HAP-1 (cell line): Measurements from ENCODE around the gene SINHCAF.
"Not testable (repeated sequence)": the region's sequence is repeated elsewhere in the genome, so short reads cannot be mapped to it uniquely, and the experiment has no call there.

ENCODE experiments used
- DNase-seq, 2 experiments: peaks; one replicate each; pipeline ENCODE4 v3.0.0-alpha.2; 2016 to 2020; ENCODE audit warnings: low spot score in 2 of 2
- H3K27me3 ChIP-seq: fragments of 250-450 bp; sonication (Bioruptor Pico); 2 replicates; pipeline ENCODE4 v1.5.1; 2020; ENCODE audit warnings: low read depth, mild to moderate bottlenecking, moderate library complexity
- H3K36me3 ChIP-seq: fragments of 250-450 bp; sonication (Bioruptor Pico); replicated peaks from 2 replicates; pipeline ENCODE4 v1.5.1; 2020; ENCODE audit warnings: mild to moderate bottlenecking
- H3K4me1 ChIP-seq: fragments of 250-450 bp; sonication (Bioruptor Pico); 2 replicates; pipeline ENCODE4 v1.5.1; 2020; ENCODE audit warnings: mild to moderate bottlenecking
- H3K4me3 ChIP-seq: fragments of 250-450 bp; sonication (Bioruptor Pico); 2 replicates; pipeline ENCODE4 v1.5.1; 2020; ENCODE audit warnings: mild to moderate bottlenecking, moderate library complexity
- H3K9me3 ChIP-seq: fragments of 250-450 bp; sonication (Bioruptor Pico); 2 replicates; pipeline ENCODE4 v1.5.1; 2020; ENCODE audit warnings: mild to moderate bottlenecking, moderate library complexity
- in situ Hi-C: fragments of 300-500 bp; cut with MboI; formaldehyde crosslinking; loops from 3 replicates; pipeline ENCODE4 v1.14.3; 2020; ENCODE audit warnings: low sequenced_read_pairs, inconsistent platforms, mixed read lengths

SINHCAF gene, protein sequence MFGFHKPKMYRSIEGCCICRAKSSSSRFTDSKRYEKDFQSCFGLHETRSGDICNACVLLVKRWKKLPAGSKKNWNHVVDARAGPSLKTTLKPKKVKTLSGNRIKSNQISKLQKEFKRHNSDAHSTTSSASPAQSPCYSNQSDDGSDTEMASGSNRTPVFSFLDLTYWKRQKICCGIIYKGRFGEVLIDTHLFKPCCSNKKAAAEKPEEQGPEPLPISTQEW

DNA sequence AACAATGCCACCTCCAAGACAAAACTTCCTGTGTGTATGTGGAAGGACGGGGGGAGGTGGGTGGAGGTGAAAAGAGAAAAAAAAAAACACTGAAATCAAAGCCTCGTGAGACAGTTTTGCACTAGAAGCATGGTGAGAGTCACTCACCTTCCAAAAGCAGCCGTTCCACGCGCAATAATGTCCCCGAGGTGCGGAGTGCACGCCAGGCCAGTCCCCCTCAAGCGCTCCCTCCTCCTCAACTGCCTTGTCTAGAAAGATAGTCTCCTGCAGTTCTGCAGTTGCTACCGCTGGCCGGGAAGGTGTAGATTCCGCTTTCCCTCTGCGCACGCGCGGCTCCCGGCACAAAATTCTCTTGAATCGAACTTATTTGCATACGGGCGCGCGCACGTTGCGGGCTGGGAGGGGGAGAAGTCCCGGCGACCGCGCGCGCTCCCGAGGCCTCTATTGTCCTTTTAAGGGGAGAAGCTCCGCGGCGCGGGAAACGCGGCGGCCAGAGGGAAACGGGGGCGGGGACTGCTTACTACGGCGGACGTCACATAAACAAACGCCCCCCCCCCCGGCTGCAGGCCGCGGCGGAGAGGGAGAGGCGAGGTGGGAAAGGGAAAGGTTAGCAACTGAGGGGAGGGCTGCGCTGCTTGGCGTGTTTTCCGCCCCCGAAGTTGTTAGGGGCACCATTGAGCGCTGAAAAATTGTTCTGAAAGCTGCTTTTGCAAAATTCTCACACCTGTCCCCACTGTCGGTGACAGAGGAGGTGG is at the start of gene SINHCAF:
TSS of gene SINHCAF (minus strand) at position 274 of the 755 bp plus-strand sequence. CDS start 27,946 bp downstream, outside the sequence.
- Histone ChIP-seq H3K27me3 (no peaks in the 10 kb centered on the region), H3K4me1 (peaks cover 27% of the 10 kb centered on the region), H3K4me3 (peak within 1 kb of the TSS; percentile 87), H3K36me3 (peaks cover 8% of the 10 kb centered on the region), H3K9me3 (no peaks in the 10 kb centered on the region)
- in situ Hi-C loops: no loop called here
- peak; percentile 98 to 100 for DNase-seq

DNA sequence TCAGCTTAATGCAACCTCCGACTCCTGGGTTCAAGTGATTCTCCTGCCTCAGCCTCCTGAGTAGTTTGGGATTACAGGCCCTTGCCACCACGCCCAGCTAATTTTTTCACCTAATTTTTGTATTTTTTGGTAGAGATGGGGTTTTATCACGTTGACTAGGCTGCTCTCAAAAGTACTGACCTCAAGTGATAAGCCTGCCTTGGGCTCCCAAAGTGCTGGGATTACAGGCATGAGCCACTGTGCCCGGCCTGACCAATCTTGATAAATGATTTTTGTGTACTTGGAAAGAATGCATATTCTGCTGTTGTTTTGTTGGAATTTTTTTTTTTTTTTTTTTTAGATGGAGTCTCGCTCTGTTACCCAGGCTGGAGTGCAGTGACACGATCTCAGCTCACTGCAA is 49.5 kb upstream of the SINHCAF start:
- H3K4me3 ChIP-seq, in situ Hi-C loops, H3K9me3 ChIP-seq, H3K36me3 ChIP-seq, H3K27me3 ChIP-seq, DNase-seq: not testable (repeated sequence)
- H3K4me1 ChIP-seq: peaks cover 17% of the 10 kb centered on the region

DNA sequence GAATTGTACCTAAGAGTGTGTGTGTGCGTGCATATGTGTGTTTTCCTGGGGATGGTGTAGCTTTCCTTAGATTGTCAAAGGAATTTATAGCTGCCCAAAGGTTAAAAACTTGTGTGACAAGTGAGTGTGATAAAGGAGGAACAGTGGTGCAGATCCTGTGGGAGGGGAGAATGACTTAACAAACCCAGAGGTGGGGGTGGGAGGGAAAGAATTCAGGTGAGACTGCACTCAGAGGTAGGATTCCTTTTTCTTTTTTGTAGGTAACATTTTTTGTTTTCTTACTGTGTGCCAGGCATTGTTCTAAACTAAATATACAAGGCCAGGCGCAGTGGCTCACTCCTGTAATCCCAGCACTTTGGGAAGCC is 45.3 kb upstream of the SINHCAF start:
- Histone ChIP-seq H3K4me1 (peaks cover 38% of the 10 kb centered on the region), H3K27me3 (no peaks in the 10 kb centered on the region), H3K9me3 (no peaks in the 10 kb centered on the region), H3K4me3 (no peak overlapping the region), H3K36me3 (no peaks in the 10 kb centered on the region)
- in situ Hi-C loops: no loop called here
- peak; percentile 22 to 38 for DNase-seq

DNA sequence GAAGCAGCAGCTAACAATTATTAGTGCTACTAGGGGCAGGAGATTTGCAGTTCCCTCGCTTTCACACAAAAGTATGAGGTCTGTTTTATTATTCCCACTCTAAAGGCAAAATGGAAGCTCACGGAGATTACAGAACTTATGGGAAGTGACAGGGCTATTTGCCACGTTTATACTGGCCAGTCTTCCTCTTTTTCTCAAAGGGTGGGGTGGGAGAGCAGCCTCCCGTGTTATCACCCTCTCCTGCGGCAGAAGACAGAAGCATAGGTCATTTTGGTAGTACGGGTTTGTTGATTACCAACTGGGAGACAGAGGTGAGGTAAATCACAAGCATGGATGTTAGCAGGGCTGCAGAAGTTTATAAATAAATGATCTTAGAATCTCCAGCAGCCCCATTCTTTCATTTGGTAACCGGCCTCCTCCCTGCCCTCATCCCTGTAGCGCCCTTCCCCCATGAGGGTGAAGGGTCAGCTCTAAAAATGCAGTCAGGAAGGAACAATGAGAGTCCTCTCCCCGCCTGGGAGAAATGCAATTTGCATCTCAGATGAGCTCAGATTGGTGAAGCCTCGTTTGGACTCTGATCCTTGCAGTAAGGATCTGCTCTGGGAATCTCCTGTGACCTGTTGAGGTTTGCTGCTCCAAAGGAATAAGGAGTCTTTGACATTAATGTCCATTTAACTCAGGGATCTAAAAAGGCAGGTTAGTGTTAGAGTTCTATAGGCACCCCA is 44.7 kb upstream of the SINHCAF start:
- Histone ChIP-seq H3K4me1 (peaks cover 38% of the 10 kb centered on the region), H3K36me3 (no peaks in the 10 kb centered on the region), H3K9me3 (no peaks in the 10 kb centered on the region), H3K4me3 (no peak overlapping the region), H3K27me3 (no peaks in the 10 kb centered on the region)
- in situ Hi-C loops: no loop called here
- peak; percentile 82 to 85 for DNase-seq

DNA sequence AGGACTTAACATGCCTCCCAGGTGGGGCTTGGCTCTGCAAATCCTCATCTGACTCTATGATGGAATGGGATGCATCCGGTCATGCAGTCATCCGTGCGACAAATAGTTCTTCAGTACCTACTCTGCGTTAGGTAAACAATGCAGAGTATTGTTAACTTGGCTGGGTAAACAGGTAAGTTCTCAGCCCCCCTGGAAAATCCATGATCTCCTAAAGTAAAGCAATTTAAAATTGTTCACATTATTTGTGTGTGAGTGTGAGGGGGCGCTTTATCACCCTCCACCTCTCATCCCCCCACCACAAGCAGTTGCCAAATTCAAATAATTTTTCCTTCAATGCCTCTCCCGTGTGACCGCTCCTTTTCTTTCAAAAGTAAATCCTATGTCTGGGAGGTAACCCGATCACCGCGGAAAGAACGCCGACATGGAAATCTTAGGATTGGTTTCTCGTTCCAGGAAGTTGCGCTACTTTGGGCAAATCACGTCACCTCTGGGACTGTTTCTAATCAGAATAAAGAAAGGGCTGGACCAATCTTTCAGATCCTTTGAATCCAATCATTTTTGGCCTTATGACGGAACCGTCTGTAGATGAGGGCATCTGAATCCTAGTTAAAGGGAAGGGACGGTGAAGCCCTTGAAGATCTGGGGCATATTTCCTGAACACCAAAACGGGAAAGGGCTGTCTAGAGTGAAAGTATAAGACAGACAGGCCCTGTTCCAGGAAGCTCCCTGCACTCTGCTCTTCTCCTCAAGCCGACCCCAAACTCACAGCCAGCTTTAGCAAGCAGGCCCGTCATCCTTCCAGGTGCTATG is 44.0 kb upstream of the SINHCAF start:
- DNase-seq: peak in 1 of 2 experiments; percentile 42

GRCh38 chr12:31368666-31369361 is 42.9 kb upstream of the SINHCAF start:
- no peaks in the 10 kb centered on the region for H3K36me3 ChIP-seq
- H3K4me3 ChIP-seq: no peak overlapping the region
- no peaks in the 10 kb centered on the region for H3K27me3 ChIP-seq
- DNase-seq: peak; percentile 58 to 60
- in situ Hi-C loops: no loop called here
- no peaks in the 10 kb centered on the region for H3K9me3 ChIP-seq
- H3K4me1 ChIP-seq: peaks cover 40% of the 10 kb centered on the region

More for the DNA sequence above, 44.0 kb upstream of the SINHCAF start:
- Histone ChIP-seq H3K4me1 (peaks cover 38% of the 10 kb centered on the region), H3K9me3 (no peaks in the 10 kb centered on the region), H3K36me3 (no peaks in the 10 kb centered on the region), H3K27me3 (no peaks in the 10 kb centered on the region), H3K4me3 (no peak overlapping the region)
- in situ Hi-C loops: no loop called here

DNA sequence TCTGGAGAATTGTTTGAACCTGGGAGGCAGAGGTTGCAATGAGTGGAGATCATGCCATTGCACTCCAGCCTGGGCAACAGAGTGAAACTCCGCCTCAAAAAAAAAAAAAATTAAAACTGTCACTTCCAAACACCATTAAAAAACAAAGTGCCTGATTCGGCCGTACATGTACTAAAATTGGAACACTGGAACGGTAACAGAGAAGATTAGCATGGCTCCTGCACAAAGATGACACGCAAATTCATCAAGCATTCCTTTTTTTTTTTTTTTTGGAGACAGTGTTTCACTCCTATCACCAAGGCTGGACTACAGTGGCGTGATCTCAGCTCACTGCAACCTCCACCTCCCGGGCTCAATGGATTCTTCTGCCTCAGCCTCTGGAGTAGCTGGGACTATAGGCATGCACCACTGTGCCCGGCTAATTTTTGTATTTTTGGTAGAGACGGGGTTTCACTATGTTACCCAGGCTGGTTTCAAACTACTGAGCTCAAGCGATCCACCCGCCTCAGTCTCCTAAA is 40.2 kb upstream of the SINHCAF start:
- no peak for DNase-seq
- Histone ChIP-seq H3K4me1 (peaks cover 50% of the 10 kb centered on the region), H3K27me3 (no peaks in the 10 kb centered on the region), H3K9me3 (no peaks in the 10 kb centered on the region), H3K36me3 (no peaks in the 10 kb centered on the region), H3K4me3 (no peak overlapping the region)
- in situ Hi-C loops: no loop called here

DNA sequence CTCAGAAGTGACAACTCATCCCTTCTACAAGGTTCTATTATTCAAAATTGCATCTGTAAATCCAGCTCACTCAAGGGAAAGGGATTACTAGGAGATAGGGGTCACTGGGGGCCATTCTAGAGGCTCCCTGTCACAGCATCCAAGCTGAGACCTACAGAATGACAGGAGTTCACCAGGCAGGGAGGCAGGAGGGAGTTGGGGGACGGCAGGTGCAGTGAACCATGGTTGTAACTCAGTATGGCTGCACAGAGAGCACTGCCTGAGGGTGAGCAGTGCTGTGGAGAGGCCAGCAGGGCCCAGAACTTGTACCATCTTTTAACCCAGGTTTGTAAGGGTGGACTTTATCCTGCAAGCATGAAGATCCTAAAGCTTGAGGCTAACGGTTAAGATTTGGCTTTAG is 37.9 kb upstream of the SINHCAF start:
- in situ Hi-C loops: no loop called here
- Histone ChIP-seq H3K27me3 (no peaks in the 10 kb centered on the region), H3K36me3 (no peaks in the 10 kb centered on the region), H3K9me3 (no peaks in the 10 kb centered on the region), H3K4me3 (no peak overlapping the region), H3K4me1 (peaks cover 27% of the 10 kb centered on the region)
- DNase-seq: no peak

DNA sequence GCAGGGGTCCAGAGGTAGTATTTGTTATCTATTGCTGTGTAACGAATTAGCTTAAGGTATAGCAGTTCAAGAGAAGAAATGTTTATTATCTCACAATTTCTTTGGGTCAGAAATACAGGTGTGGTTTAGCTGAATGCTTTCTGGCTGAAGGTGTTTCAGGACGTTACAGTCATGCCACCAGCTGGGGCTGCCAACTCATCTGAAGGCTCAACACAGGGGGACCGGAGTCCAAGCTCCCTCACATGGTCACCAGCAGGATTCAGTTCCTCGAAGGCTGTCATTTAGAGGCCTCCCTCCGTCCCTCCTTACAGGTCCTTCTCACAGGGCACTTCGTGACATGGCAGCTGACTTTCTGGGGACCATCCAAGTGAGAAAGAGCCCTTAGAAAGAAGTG is 37.5 kb upstream of the SINHCAF start:
- Histone ChIP-seq H3K9me3 (no peaks in the 10 kb centered on the region), H3K4me3 (no peak overlapping the region), H3K4me1 (peaks cover 22% of the 10 kb centered on the region), H3K36me3 (no peaks in the 10 kb centered on the region), H3K27me3 (no peaks in the 10 kb centered on the region)
- no peak for DNase-seq
- in situ Hi-C loops: no loop called here

- DNase-seq: peak; percentile 80 to 88
- Histone ChIP-seq H3K27me3 (no peaks in the 10 kb centered on the region), H3K4me3 (no peak overlapping the region), H3K9me3 (no peaks in the 10 kb centered on the region), H3K36me3 (no peaks in the 10 kb centered on the region), H3K4me1 (peaks cover 21% of the 10 kb centered on the region)
- in situ Hi-C loops: no loop called here
These were observed 36.9 kb upstream of the SINHCAF start for GRCh38 chr12:31362759-31363415.

- Histone ChIP-seq H3K4me1 (peaks cover 21% of the 10 kb centered on the region), H3K4me3 (no peak overlapping the region), H3K9me3 (no peaks in the 10 kb centered on the region), H3K36me3 (no peaks in the 10 kb centered on the region), H3K27me3 (no peaks in the 10 kb centered on the region)
- in situ Hi-C loops: no loop called here
- peak in 1 of 2 experiments; percentile 42 for DNase-seq
These were observed 36.3 kb upstream of the SINHCAF start for GRCh38 chr12:31362115-31362758.

GRCh38 chr12:31361730-31362114 is 35.8 kb upstream of the SINHCAF start:
- Histone ChIP-seq H3K4me3 (no peak overlapping the region), H3K4me1 (peaks cover 21% of the 10 kb centered on the region), H3K9me3 (no peaks in the 10 kb centered on the region), H3K27me3 (no peaks in the 10 kb centered on the region), H3K36me3 (no peaks in the 10 kb centered on the region)
- in situ Hi-C loops: no loop called here
- DNase-seq: no peak
